Smooth muscle cell (in vitro differentiated cells): ENCODE measurements around the gene OR2C3. TPM values are rescaled to one million over a fixed set of nuclear protein-coding genes. Genes with fewer than 3 reads are reported as not detected.
"Not testable (repeated sequence)": the region's sequence is repeated elsewhere in the genome, so short reads cannot be mapped to it uniquely, and the experiment has no call there.

Experiments
- DNase-seq: peaks from one replicate; lab custom pipeline; 2025; ENCODE audit not compliant: unreplicated experiment; lab: John Stamatoyannopoulos, UW
- H2AFZ ChIP-seq: fragments of 200-600 bp; sonication (generic); 2 replicates; pipeline ENCODE4 v1.6.0; 2016; ENCODE audit warnings: antibody characterized with exemption, low read depth, mild to moderate bottlenecking
- H3F3A ChIP-seq: fragments of 200-600 bp; sonication (generic); 2 replicates; pipeline ENCODE4 v1.6.0; 2017; ENCODE audit warnings: antibody characterized with exemption, low read depth
- H3K27ac ChIP-seq: fragments of 200-600 bp; sonication (generic); 2 replicates; pipeline ENCODE4 v1.5.1; 2016; ENCODE audit warnings: low read depth, mild to moderate bottlenecking
- H3K27me3 ChIP-seq: fragments of 200-600 bp; sonication (generic); 2 replicates; pipeline ENCODE4 v1.6.1; 2016; ENCODE audit warnings: low read depth, mild to moderate bottlenecking
- H3K36me3 ChIP-seq: fragments of 200-600 bp; sonication (generic); 2 replicates; pipeline ENCODE4 v1.5.1; 2016; ENCODE audit warnings: low read depth
- H3K4me1 ChIP-seq: fragments of 200-600 bp; sonication (generic); 2 replicates; pipeline ENCODE4 v1.5.1; 2016; ENCODE audit warnings: low read depth
- H3K4me2 ChIP-seq: fragments of 200-600 bp; sonication (generic); 2 replicates; pipeline ENCODE4 v1.6.0; 2016; ENCODE audit warnings: mild to moderate bottlenecking
- H3K4me3 ChIP-seq: fragments of 200-600 bp; sonication (generic); 2 replicates; pipeline ENCODE4 v1.5.1; 2016; ENCODE audit warnings: mild to moderate bottlenecking
- H3K79me2 ChIP-seq: fragments of 200-600 bp; sonication (generic); 2 replicates; pipeline ENCODE4 v1.6.0; 2016; ENCODE audit warnings: low read depth, mild to moderate bottlenecking
- H3K9ac ChIP-seq: fragments of 200-600 bp; sonication (generic); 2 replicates; pipeline ENCODE4 v1.6.0; 2016; ENCODE audit warnings: low read depth
- H3K9me3 ChIP-seq: fragments of 200-600 bp; sonication (generic); replicated peaks from 2 replicates; pipeline ENCODE4 v1.5.1; 2016; ENCODE audit warnings: low read depth
- H4K20me1 ChIP-seq: fragments of 200-600 bp; sonication (generic); 2 replicates; pipeline ENCODE4 v1.6.0; 2016; ENCODE audit warnings: low read depth
- CTCF ChIP-seq: fragments of 200-600 bp; sonication (generic); IDR thresholded peaks from 2 replicates; pipeline ENCODE4 v1.5.1; 2017; ENCODE audit warnings: borderline replicate concordance, mild to moderate bottlenecking, antibody characterized with exemption; ENCODE audit not compliant: insufficient read depth, poor library complexity, severe bottlenecking
- WGBS: methylation state at CpG from one replicate; pipeline ENCODE4 v1.1.7; 2016; ENCODE audit warnings: low lambda C conversion rate; 5-methylcytosine and 5-hydroxymethylcytosine counted together
- polyA plus RNA-seq: library from polyadenylated mRNA; unstranded; fragments of >200 nt; fragmentation: Nextera tagmentation; extraction: Ambion mirVana; gene quantifications from 2 replicates; pipeline ENCODE4 v1.2.1, GENCODE V29; 2016
- total RNA-seq: library from RNA; depleted of rRNA; stranded (reverse); fragments of >200 nt; gene quantifications from 2 replicates; pipeline ENCODE4 v1.2.3, GENCODE V29; 2014

The OR2C3 gene
- total and polyA plus RNA-seq, 2 experiments from 2014 or later: not detected

DNA sequence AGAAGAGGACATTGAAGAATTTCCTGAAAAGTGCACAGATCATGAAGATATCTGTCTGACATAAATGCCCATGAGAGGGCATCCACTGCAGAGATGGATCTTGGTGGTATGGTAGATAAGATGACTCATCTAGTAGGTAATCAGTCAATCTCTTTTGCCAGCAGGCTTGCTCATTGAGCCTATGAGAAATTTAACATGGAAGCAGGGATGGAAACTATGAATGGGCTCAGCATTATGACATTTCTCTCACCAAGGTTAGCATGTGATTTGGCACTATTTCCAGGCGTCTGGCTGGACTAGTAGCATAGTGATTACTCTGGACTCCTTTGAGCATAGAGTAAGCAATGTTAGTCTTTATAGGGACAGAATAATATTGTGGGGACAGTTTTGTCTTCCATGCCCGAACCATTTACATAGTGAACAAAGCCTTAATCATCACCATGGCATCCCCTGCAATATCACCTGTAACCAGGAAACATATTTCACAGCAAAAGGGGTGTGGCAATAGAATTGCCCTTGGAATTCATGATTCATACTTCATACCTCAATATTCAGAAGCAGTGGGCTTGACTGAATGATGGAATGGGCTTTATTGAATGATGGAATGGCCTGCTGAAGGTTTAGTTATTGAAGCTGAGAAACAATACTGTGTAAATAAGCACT, 7.3 kb downstream of the OR2C3 start:
- Histone ChIP-seq H2AFZ (no peak overlapping the region), H3K4me2 (no peak overlapping the region), H3K27me3 (no peaks in the 10 kb centered on the region), H3F3A (no peaks in the 10 kb centered on the region), H4K20me1 (no peaks in the 10 kb centered on the region), H3K4me1 (no peaks in the 10 kb centered on the region), H3K9ac (no peak overlapping the region), H3K9me3 (no peaks in the 10 kb centered on the region), H3K36me3 (no peaks in the 10 kb centered on the region), H3K79me2 (no peaks in the 10 kb centered on the region), H3K4me3 (no peak overlapping the region), H3K27ac (peak overlapping the region; percentile 3)
- no peak for TF ChIP-seq CTCF
- no peak for DNase-seq
- 78% methylated on average over 2 of the region's 2 CpGs for WGBS

- not testable (repeated sequence) for H3K27me3 ChIP-seq, H3F3A ChIP-seq, H3K27ac ChIP-seq, H2AFZ ChIP-seq, DNase-seq, H3K4me2 ChIP-seq, H4K20me1 ChIP-seq, H3K4me3 ChIP-seq, H3K9ac ChIP-seq, H3K4me1 ChIP-seq, H3K79me2 ChIP-seq, H3K36me3 ChIP-seq, H3K9me3 ChIP-seq
- 90% methylated on average over 19 of the region's 30 CpGs for WGBS
These were observed 14.4 kb downstream of the OR2C3 start for GRCh38 chr1:247521886-247522285.

- H3K4me1 ChIP-seq: no peaks in the 10 kb centered on the region
- no peak overlapping the region for H2AFZ ChIP-seq
- no peaks in the 10 kb centered on the region for H3K36me3 ChIP-seq
- TF ChIP-seq CTCF: no peak
- H3K79me2 ChIP-seq: no peaks in the 10 kb centered on the region
- WGBS: 95% methylated on average over 19 of the region's 19 CpGs
- no peaks in the 10 kb centered on the region for H3K9me3 ChIP-seq
- H3K27ac ChIP-seq: no peak overlapping the region
- no peaks in the 10 kb centered on the region for H3F3A ChIP-seq
- H3K9ac ChIP-seq: no peak overlapping the region
- no peaks in the 10 kb centered on the region for H4K20me1 ChIP-seq
- no peak overlapping the region for H3K4me2 ChIP-seq
- H3K27me3 ChIP-seq: no peaks in the 10 kb centered on the region
- DNase-seq: no peak
- H3K4me3 ChIP-seq: no peak overlapping the region
These were observed 17.7 kb downstream of the OR2C3 start for GRCh38 chr1:247518613-247518891.

DNA sequence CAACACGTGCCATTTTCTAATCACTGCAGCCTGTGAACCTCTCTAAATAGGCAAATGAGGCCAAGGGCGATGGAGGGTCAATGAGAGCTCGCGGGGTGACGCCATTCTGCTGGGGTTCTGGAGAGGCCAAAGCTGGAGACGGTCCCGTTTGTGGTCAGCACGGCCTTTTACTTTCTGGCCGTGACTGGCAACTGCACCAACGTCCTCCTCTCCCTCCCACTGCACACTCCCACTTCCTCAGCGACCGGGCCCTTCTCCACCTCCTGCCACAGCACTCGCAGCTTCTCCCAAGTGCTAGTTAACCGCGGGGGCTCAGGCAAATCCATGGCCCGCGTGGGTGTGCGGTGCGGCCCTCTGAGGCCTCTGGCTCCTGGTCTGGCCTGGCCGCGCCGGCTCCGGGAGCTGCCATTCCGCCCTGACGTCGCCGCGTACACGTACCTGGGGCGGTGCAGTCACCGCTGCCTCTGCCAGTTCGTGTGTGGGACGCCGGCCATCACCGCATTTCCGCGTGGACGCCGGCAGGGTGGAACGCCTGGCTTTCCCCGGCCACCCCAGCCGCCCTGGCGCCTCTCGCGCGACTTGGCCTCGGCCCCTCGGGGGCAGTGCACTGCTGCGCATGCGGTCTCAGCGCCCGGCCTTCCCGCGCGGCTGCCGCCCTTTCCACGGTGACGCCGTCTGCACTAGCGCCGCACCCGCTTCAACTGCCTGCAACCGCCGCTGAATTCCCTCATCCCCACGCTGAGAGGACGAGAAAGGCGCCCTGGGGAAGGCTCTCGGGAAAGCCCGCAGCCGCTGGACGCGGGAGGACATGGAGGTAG, 18.2 kb downstream of the OR2C3 start:
- Histone ChIP-seq H3K36me3 (no peaks in the 10 kb centered on the region), H3K27me3 (no peaks in the 10 kb centered on the region), H3K27ac (no peak overlapping the region), H3K4me2 (no peak overlapping the region), H4K20me1 (no peaks in the 10 kb centered on the region), H3K4me3 (no peak overlapping the region), H2AFZ (no peak overlapping the region), H3F3A (no peaks in the 10 kb centered on the region), H3K4me1 (no peaks in the 10 kb centered on the region), H3K79me2 (no peaks in the 10 kb centered on the region), H3K9ac (no peak overlapping the region), H3K9me3 (no peaks in the 10 kb centered on the region)
- TF ChIP-seq CTCF: no peak
- DNase-seq: no peak
- 96% methylated on average over 70 of the region's 72 CpGs for WGBS
